HEK293 (cell line): Measurements from ENCODE around the gene HILPDA.

Source experiments
- KLF7 ChIP-seq: fragments of 450-650 bp; formaldehyde crosslinking; IDR thresholded peaks from 2 replicates; pipeline ENCODE4 v1.5.1; 2016; ENCODE audit warnings: missing biosample characterization, missing genetic modification characterization, borderline replicate concordance
- ZBTB7A ChIP-seq: fragments of 450-650 bp; formaldehyde crosslinking; IDR thresholded peaks from 2 replicates; pipeline ENCODE4 v1.5.1; 2016; ENCODE audit warnings: low read depth, missing biosample characterization, missing genetic modification characterization
- ZBTB8A ChIP-seq: fragments of 450-650 bp; formaldehyde crosslinking; IDR thresholded peaks from 2 replicates; pipeline ENCODE4 v1.5.1; 2016; ENCODE audit warnings: missing biosample characterization, missing genetic modification characterization
- ZNF248 ChIP-seq: fragments of 450-650 bp; formaldehyde crosslinking; IDR thresholded peaks from 2 replicates; pipeline ENCODE4 v1.5.1; 2017; ENCODE audit warnings: missing biosample characterization, missing genetic modification characterization
- ZNF274 ChIP-seq, 2 experiments: fragments of 200-500 bp in 1 of 2; fragments of 450-650 bp in 1 of 2; sonication (Bioruptor generic) in 1 of 2; formaldehyde crosslinking in 1 of 2; IDR thresholded peaks; 2 replicates each; pipeline versions ENCODE4 v1.5.1 to v1.6.1; 2014 to 2016; ENCODE audit warnings: borderline replicate concordance in 1 of 2, inconsistent platforms in 1 of 2, low read length in 1 of 2, missing biosample characterization in 1 of 2, missing genetic modification characterization in 1 of 2
- ZNF341 ChIP-seq: fragments of 450-650 bp; formaldehyde crosslinking; IDR thresholded peaks from 2 replicates; pipeline ENCODE4; 2016; ENCODE audit warnings: low read depth, missing biosample characterization, missing genetic modification characterization
- ZNF561 ChIP-seq: fragments of 450-650 bp; IDR thresholded peaks from 2 replicates; pipeline ENCODE4 v1.5.1; 2018; ENCODE audit warnings: missing biosample characterization, missing genetic modification characterization, borderline replicate concordance
- ZNF658 ChIP-seq: fragments of 450-650 bp; formaldehyde crosslinking; IDR thresholded peaks from 2 replicates; pipeline ENCODE4; 2016; ENCODE audit warnings: missing biosample characterization, missing genetic modification characterization
- TF ChIP-seq, protein P1 (sequence below): fragments of 450-650 bp; formaldehyde crosslinking; IDR thresholded peaks from 2 replicates; pipeline ENCODE4 v1.5.1; 2016; ENCODE audit warnings: missing biosample characterization, missing genetic modification characterization
- TF ChIP-seq, protein P2 (sequence below): fragments of 450-650 bp; formaldehyde crosslinking; IDR thresholded peaks from 2 replicates; pipeline ENCODE4 v1.5.1; 2016; ENCODE audit warnings: missing biosample characterization, missing genetic modification characterization
- TF ChIP-seq, protein P3 (sequence below): fragments of 450-650 bp; formaldehyde crosslinking; IDR thresholded peaks from 2 replicates; pipeline ENCODE4 v1.5.1; 2016; ENCODE audit warnings: missing biosample characterization, missing genetic modification characterization, low read depth
- TF ChIP-seq, protein P4 (sequence below): fragments of 450-650 bp; formaldehyde crosslinking; IDR thresholded peaks from 2 replicates; pipeline ENCODE4 v1.5.1; 2016; ENCODE audit warnings: missing biosample characterization, missing genetic modification characterization
- TF ChIP-seq, protein P5 (sequence below): fragments of 450-650 bp; formaldehyde crosslinking; IDR thresholded peaks from 2 replicates; pipeline ENCODE4 v1.5.1; 2016; ENCODE audit warnings: missing biosample characterization, missing genetic modification characterization

DNA sequence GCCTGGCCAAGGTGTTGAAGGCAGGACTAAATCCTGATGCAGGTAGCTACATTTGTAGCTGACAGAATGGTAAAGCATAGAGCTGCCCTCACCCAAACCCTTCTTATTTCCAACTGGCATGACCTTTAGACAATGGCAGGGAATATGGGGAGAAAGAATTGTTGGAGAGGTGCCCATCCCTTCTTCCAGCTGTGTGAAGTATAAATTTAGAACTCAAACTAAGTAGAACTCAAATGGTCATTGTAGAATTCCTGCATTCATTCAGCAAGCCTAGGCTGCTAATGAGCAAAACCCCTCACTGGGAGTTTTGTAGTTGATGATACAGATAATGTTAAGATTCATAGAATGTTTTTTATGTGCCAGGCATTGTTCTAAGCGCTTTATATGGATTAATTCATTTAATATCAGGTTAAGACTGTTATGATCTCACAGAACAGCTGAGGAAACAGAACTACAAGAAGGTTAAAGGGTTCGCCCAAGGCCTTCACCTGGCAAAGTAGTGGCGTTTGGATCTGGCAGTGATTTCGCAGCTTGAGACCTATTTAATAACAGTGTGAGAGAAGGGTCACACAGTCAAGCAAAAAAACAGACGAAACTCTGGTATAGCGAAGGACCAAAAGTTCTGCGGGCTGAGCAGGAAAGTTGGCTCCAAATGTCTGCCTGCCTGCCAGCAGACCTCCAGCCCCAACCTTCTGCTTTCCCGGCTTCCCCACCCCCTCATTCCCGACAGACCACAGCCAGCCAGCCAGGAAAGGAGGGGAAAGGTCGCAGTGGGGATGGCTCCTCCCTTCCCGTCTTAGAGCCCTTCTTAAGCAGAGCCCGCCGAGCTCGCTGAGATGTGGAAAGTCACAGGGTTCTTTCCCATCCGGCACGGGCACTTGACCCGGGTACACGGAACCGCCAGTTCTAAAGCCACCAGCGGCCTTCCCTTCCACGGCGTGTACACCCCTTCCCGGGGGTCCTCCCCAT is 1.6 kb upstream of the HILPDA start:
- TF ChIP-seq ZBTB7A (tag by site-specific recombination) (no peak), ZNF248 (tag by site-specific recombination) (no peak), KLF7 (no peak), ZNF274 (IDR thresholded peaks at IDR 0.05; ENCODE audit: low read length) (no peak), ZNF274 (tag by site-specific recombination; IDR thresholded peaks at IDR 0.05; ENCODE audit: borderline replicate concordance) (no peak), ZNF658 (tag by site-specific recombination) (no peak), ZNF341 (tag by site-specific recombination) (no peak), ZNF561 (tag by site-specific recombination) (no peak), ZBTB8A (no peak)
- TF ChIP-seq, protein P1, sequence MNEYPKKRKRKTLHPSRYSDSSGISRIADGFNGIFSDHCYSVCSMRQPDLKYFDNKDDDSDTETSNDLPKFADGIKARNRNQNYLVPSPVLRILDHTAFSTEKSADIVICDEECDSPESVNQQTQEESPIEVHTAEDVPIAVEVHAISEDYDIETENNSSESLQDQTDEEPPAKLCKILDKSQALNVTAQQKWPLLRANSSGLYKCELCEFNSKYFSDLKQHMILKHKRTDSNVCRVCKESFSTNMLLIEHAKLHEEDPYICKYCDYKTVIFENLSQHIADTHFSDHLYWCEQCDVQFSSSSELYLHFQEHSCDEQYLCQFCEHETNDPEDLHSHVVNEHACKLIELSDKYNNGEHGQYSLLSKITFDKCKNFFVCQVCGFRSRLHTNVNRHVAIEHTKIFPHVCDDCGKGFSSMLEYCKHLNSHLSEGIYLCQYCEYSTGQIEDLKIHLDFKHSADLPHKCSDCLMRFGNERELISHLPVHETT (tag by site-specific recombination), result no peak
- TF ChIP-seq, protein P2, sequence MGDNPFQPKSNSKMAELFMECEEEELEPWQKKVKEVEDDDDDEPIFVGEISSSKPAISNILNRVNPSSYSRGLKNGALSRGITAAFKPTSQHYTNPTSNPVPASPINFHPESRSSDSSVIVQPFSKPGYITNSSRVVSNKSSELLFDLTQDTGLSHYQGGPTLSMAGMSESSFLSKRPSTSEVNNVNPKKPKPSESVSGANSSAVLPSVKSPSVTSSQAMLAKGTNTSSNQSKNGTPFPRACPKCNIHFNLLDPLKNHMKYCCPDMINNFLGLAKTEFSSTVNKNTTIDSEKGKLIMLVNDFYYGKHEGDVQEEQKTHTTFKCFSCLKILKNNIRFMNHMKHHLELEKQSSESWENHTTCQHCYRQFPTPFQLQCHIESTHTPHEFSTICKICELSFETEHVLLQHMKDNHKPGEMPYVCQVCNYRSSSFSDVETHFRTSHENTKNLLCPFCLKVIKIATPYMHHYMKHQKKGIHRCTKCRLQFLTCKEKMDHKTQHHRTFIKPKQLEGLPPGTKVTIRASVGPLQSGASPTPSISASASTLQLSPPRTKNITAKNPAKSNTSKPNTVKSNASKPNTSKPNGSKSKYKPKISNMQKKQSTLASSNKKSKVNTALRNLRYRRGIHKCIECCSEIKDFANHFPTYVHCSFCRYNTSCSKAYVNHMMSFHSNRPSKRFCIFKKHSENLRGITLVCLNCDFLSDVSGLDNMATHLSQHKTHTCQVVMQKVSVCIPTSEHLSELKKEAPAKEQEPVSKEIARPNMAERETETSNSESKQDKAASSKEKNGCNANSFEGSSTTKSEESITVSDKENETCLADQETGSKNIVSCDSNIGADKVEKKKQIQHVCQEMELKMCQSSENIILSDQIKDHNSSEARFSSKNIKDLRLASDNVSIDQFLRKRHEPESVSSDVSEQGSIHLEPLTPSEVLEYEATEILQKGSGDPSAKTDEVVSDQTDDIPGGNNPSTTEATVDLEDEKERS (tag by site-specific recombination), result no peak
- TF ChIP-seq, protein P3, sequence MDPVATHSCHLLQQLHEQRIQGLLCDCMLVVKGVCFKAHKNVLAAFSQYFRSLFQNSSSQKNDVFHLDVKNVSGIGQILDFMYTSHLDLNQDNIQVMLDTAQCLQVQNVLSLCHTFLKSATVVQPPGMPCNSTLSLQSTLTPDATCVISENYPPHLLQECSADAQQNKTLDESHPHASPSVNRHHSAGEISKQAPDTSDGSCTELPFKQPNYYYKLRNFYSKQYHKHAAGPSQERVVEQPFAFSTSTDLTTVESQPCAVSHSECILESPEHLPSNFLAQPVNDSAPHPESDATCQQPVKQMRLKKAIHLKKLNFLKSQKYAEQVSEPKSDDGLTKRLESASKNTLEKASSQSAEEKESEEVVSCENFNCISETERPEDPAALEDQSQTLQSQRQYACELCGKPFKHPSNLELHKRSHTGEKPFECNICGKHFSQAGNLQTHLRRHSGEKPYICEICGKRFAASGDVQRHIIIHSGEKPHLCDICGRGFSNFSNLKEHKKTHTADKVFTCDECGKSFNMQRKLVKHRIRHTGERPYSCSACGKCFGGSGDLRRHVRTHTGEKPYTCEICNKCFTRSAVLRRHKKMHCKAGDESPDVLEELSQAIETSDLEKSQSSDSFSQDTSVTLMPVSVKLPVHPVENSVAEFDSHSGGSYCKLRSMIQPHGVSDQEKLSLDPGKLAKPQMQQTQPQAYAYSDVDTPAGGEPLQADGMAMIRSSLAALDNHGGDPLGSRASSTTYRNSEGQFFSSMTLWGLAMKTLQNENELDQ (tag by site-specific recombination), result no peak
- TF ChIP-seq, protein P4, sequence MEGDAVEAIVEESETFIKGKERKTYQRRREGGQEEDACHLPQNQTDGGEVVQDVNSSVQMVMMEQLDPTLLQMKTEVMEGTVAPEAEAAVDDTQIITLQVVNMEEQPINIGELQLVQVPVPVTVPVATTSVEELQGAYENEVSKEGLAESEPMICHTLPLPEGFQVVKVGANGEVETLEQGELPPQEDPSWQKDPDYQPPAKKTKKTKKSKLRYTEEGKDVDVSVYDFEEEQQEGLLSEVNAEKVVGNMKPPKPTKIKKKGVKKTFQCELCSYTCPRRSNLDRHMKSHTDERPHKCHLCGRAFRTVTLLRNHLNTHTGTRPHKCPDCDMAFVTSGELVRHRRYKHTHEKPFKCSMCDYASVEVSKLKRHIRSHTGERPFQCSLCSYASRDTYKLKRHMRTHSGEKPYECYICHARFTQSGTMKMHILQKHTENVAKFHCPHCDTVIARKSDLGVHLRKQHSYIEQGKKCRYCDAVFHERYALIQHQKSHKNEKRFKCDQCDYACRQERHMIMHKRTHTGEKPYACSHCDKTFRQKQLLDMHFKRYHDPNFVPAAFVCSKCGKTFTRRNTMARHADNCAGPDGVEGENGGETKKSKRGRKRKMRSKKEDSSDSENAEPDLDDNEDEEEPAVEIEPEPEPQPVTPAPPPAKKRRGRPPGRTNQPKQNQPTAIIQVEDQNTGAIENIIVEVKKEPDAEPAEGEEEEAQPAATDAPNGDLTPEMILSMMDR (tag by site-specific recombination), result no peak
- TF ChIP-seq, protein P5, sequence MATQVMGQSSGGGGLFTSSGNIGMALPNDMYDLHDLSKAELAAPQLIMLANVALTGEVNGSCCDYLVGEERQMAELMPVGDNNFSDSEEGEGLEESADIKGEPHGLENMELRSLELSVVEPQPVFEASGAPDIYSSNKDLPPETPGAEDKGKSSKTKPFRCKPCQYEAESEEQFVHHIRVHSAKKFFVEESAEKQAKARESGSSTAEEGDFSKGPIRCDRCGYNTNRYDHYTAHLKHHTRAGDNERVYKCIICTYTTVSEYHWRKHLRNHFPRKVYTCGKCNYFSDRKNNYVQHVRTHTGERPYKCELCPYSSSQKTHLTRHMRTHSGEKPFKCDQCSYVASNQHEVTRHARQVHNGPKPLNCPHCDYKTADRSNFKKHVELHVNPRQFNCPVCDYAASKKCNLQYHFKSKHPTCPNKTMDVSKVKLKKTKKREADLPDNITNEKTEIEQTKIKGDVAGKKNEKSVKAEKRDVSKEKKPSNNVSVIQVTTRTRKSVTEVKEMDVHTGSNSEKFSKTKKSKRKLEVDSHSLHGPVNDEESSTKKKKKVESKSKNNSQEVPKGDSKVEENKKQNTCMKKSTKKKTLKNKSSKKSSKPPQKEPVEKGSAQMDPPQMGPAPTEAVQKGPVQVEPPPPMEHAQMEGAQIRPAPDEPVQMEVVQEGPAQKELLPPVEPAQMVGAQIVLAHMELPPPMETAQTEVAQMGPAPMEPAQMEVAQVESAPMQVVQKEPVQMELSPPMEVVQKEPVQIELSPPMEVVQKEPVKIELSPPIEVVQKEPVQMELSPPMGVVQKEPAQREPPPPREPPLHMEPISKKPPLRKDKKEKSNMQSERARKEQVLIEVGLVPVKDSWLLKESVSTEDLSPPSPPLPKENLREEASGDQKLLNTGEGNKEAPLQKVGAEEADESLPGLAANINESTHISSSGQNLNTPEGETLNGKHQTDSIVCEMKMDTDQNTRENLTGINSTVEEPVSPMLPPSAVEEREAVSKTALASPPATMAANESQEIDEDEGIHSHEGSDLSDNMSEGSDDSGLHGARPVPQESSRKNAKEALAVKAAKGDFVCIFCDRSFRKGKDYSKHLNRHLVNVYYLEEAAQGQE (tag by site-specific recombination), result no peak
